HTR-8/SVneo (cell line): ENCODE data around the gene SAMD4A.

Experiments
- DNase-seq: peaks from one replicate; pipeline ENCODE4 v3.0.0; 2011; ENCODE audit warnings: low spot score, mixed read lengths; ENCODE audit not compliant: insufficient read length
- FAIRE-seq: peaks from 2 replicates; lab custom pipeline; 2011; peaks lifted over from hg19 to GRCh38; lab: Jason Lieb, UNC

The SAMD4A gene, protein sequence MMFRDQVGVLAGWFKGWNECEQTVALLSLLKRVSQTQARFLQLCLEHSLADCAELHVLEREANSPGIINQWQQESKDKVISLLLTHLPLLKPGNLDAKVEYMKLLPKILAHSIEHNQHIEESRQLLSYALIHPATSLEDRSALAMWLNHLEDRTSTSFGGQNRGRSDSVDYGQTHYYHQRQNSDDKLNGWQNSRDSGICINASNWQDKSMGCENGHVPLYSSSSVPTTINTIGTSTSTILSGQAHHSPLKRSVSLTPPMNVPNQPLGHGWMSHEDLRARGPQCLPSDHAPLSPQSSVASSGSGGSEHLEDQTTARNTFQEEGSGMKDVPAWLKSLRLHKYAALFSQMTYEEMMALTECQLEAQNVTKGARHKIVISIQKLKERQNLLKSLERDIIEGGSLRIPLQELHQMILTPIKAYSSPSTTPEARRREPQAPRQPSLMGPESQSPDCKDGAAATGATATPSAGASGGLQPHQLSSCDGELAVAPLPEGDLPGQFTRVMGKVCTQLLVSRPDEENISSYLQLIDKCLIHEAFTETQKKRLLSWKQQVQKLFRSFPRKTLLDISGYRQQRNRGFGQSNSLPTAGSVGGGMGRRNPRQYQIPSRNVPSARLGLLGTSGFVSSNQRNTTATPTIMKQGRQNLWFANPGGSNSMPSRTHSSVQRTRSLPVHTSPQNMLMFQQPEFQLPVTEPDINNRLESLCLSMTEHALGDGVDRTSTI

DNA sequence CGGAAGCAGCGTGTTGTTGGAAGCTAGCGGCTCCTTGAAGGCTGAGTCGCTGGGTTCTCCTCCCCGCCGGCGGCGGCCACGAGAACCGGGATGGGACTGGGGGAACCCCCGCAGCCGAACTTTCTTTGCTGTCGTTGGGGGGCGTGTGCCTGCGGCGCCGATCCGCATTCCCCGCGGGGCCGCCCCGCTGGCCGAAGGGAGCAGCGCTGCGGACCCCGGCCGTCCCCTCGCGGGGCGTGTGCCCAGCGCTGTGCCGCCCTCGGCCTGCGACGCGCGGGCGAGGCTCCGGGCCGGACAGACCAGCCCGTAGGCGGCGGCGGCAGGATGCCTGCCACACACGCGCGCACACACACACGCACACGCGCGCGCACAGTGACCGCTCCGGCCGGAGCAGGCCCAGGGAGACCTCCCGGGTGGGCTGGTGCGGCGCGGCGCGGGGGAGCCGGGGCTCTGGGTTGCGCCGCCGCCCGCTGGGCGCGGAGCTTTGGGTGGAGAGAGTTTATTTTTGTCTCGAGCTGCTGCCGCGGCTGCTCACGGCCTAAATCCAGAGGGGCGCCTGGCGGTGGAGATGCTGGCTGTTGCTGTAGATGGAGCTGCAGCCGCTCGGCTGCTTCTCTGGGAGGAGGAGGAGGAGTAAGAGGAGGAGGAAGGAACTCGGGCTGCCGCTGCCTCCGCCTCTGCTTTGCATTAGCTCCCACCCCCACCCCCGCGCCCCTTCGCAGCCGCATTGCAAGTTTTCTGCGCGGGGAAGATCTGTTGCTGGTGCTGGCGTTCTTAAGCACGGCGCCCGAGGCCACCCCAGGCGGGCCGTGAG lies at the start of gene SAMD4A:
SAMD4A (plus strand) TSS at position 719 of the 814 bp plus-strand sequence. CDS start 789 bp downstream, outside the sequence.
- FAIRE-seq: peak; percentile 87

GRCh38 chr14:54524410-54524809 lies 42.5 kb upstream of the SAMD4A start:
- DNase-seq: no peak
- FAIRE-seq: no peak

More for the DNA sequence above, at the start of gene SAMD4A:
- no peak for DNase-seq

- peak; percentile 66 for FAIRE-seq
- no peak for DNase-seq
Observed at GRCh38 chr14:54528973-54529372, 38.0 kb upstream of the SAMD4A start.

GRCh38 chr14:54529811-54530210 lies 37.1 kb upstream of the SAMD4A start:
- no peak for FAIRE-seq
- no peak for DNase-seq

- FAIRE-seq: peak; percentile 87
- no peak for DNase-seq
Observed at GRCh38 chr14:54532111-54533012, 34.6 kb upstream of the SAMD4A start.

- DNase-seq (no peak), FAIRE-seq (no peak)
Observed at GRCh38 chr14:54533100-54533499, 33.8 kb upstream of the SAMD4A start.

DNA sequence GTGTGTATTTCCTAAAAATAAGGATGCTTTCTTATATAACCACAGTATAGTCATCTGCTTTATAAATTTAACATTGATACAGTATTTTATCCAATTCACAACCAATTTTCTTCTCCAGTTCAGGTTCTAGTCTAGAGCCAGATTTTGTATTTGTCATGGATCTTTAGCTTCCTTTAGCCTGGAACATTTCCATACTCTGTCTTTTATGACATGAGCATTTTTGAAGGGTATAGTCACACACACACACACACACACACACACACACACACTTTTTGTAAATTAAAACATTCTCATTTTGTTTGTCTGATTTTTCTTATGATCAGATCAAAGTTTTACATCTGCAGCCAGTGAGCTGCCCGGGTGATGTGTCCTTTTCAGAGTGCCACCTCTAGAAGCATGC lies 31.8 kb upstream of the SAMD4A start:
- DNase-seq (no peak), FAIRE-seq (peak; percentile 38)

- FAIRE-seq (no peak), DNase-seq (no peak)
Observed at GRCh38 chr14:54535646-54536045, 31.3 kb upstream of the SAMD4A start.

DNA sequence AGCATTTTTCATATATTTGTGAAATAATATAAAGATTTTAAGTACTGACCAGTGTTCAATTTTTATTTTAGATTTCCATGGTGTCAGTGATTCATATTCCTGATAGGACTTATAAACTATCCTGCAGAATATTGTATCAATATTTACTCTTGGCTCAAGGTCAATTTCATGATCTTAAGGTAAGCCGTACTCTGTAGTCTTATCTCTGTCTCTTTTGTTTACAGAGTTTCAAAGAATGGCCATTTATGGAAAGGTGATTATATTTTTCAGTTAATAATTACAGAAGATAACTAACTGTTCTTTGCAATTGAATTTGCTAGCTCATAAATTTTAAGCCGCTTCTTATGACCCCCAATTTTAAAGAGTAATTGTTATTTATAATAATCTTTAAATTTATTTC lies 29.3 kb upstream of the SAMD4A start:
- DNase-seq: no peak
- FAIRE-seq: no peak

DNA sequence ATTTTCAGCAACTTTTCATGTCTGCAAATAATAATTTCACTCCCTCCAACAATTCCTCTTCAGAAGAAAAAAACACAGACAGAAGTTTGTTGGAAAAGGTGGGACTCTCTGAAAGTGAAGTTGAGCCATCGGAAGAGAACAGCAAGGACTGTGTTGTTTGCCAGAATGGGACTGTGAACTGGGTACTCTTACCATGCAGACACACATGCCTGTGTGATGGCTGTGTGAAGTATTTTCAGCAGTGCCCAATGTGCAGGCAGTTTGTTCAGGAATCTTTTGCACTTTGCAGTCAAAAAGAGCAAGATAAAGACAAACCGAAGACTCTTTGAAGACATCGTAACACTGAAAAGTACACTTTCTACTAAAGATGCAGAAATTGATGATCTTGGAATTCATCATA lies 28.9 kb upstream of the SAMD4A start:
- DNase-seq: no peak
- peak; percentile 33 for FAIRE-seq

DNA sequence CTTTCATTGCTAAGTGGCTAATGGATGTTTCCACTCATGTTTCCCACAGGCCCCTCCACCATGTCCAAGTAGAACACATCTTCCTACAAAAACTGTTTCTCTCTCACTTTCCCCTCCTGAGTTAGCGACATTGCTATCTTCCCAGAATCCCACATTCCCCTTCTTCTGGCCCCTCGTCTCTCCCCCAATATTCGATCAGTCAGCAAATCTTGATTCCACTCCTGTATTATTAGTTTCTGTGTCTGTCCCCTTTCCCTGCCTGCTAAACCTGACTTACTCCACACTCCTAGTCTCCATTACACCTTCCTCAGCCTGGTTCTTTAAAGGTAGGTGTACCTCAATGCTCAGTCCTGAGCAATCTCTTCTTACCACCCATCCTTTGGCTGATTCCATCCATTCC lies 19.3 kb upstream of the SAMD4A start:
- DNase-seq: no peak
- FAIRE-seq: peak; percentile 51

- DNase-seq (no peak), FAIRE-seq (no peak)
Observed at GRCh38 chr14:54548491-54548890, 18.4 kb upstream of the SAMD4A start.

DNA sequence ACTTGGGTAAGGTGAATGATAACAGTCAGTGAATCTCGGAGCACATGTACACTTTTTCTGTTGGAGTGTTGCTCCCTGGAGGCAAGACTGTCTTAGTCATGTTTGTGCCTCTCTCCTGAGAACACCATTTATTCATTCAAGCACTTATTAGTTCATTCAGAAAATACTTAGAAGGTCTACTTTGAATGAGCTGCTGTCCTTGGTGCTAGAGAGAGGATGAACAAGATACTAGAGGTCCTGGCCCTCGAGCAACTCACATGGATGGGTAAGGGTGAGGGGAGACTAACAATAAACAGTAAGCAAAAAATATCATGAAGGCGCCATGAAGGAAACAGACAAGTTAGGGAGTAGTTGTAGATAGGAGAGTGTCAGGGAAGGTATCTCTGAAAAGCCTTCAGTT lies 17.1 kb upstream of the SAMD4A start:
- no peak for DNase-seq
- FAIRE-seq: peak; percentile 69

GRCh38 chr14:54550514-54550913 lies 16.4 kb upstream of the SAMD4A start:
- DNase-seq (no peak), FAIRE-seq (peak; percentile 20)

DNA sequence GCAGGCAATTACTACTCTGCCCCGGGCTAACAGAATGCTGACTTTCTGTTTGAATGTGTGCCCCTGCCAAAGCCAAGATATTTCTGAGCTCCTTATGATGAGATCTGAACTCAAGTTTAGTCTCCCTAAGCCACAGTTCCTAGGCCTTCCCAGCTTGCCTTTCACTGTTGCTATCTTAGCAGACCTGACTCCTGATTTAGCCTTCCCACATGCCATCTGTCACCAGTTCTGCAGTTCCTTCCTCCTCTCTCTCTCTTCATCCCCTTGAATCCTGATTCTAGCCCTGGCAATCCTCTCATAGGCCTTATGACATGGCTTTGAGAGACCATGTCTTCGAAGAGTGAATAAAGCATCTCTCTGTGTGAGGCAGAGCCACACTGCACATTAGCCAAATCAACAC lies 12.5 kb upstream of the SAMD4A start:
- DNase-seq (no peak), FAIRE-seq (peak; percentile 94)

GRCh38 chr14:54555651-54556050 lies 11.3 kb upstream of the SAMD4A start:
- DNase-seq: no peak
- peak; percentile 92 for FAIRE-seq

DNA sequence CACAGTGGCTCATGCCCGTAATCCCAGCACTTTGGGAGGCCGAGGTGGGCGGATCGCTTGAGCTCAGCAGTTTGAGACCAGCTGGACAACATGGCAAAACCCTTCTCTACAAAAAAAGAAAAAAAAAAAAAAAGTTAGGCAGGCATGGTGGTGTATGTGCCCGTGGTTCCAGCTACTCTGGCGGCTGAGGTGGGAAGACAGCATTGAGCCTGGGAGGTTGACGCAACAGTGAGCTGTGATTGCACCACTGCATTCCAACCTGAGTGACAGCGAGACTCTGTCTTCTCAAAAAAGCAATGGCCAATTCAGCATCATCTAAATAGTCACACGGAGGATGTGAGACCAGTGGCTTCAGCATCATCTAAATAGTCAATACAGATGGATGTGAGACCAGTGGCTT lies 10.4 kb upstream of the SAMD4A start:
- FAIRE-seq: peak; percentile 60

GRCh38 chr14:54562334-54562733 lies 4.6 kb upstream of the SAMD4A start:
- DNase-seq: no peak
- peak; percentile 94 for FAIRE-seq

More for the DNA sequence above, 10.4 kb upstream of the SAMD4A start:
- DNase-seq: no peak

DNA sequence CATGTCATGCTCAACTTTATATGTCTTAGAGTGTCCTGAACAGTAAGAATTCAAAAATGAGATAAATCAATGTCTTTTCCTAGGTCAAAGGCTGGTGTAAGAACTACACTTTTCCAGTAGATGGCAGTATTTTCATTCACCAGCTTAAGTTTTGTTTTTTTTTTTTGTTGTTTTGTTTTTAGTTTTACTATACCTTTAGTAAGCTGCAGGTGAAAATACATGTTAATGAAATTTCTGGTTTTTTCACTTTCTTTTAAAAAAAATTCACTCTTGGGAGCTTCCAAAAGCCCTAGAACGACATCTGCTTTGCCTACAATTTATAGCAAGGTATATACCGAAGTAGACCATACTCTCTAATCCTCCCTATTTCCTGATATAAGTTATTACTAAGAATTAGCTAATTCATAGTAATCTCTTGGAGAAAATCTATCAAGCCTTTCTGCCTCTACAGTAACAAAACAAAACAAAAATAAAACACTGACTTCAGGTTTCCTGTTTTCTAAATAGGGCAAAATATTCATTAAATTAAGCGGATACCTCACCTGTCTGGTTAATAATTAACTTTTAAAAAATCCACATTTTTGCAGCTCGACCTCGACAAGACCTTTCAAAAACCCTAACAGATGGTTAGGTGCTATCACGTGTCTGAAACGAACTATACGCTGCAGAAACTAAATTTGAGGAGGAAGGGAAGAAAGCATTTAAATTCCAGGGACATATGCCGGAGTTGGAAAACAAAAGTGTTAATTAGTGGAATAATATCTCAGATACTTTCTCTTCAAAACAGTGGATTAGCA lies 2.7 kb upstream of the SAMD4A start:
- peak; percentile 45 for DNase-seq
- peak; percentile 62 for FAIRE-seq
